Embryonic facial prominence (tissue), 1 donor: ENCODE measurements around the gene PGP.

Experiments
- DNase-seq: peaks from one replicate; pipeline ENCODE4 v3.0.0-alpha.2; 2016; ENCODE audit errors: extremely low spot score

The PGP gene

GRCh38 chr16:2237493-2238149, 23.0 kb upstream of the PGP start:
- no peak for DNase-seq

GRCh38 chr16:2237102-2237482, 22.5 kb upstream of the PGP start:
- no peak for DNase-seq

- DNase-seq = no peak
Measured at GRCh38 chr16:2236337-2237101, 21.9 kb upstream of the PGP start, which contains the start of gene DNASE1L2. TSS of gene DNASE1L2 (plus strand) at chr16:2236444. CDS start at chr16:2236817, 373 bp downstream.

- no peak for DNase-seq
Measured at GRCh38 chr16:2235695-2236336, 21.2 kb upstream of the PGP start.

GRCh38 chr16:2235234-2235651, 20.6 kb upstream of the PGP start:
- no peak for DNase-seq

- DNase-seq = no peak
Measured at GRCh38 chr16:2234813-2235170, 20.2 kb upstream of the PGP start.

GRCh38 chr16:2233872-2234812, 19.5 kb upstream of the PGP start:
- no peak for DNase-seq

GRCh38 chr16:2233046-2233775, 18.6 kb upstream of the PGP start:
- DNase-seq = no peak

- no peak for DNase-seq
Measured at GRCh38 chr16:2232094-2232990, 17.7 kb upstream of the PGP start.

GRCh38 chr16:2231016-2231931, 16.6 kb upstream of the PGP start:
- DNase-seq = no peak

GRCh38 chr16:2230376-2230775, 15.7 kb upstream of the PGP start:
- DNase-seq = no peak

- DNase-seq = no peak
Measured at GRCh38 chr16:2229632-2230250, 15.1 kb upstream of the PGP start.

- DNase-seq = no peak
Measured at GRCh38 chr16:2229091-2229490, 14.5 kb upstream of the PGP start.

GRCh38 chr16:2228161-2228824, 13.7 kb upstream of the PGP start:
- no peak for DNase-seq

GRCh38 chr16:2226918-2227317, 12.3 kb upstream of the PGP start:
- no peak for DNase-seq

GRCh38 chr16:2226245-2226793, 11.7 kb upstream of the PGP start:
- DNase-seq = no peak

GRCh38 chr16:2223942-2224486, 9.4 kb upstream of the PGP start:
- no peak for DNase-seq
